AG09319 (cell line): ENCODE results near the gene GPR146.
"Not testable (repeated sequence)": the region's sequence is repeated elsewhere in the genome, so short reads cannot be mapped to it uniquely, and the experiment has no call there.

ENCODE experiments used
- DNase-seq: peaks from one replicate; pipeline ENCODE4 v3.0.0-alpha.2; 2010; ENCODE audit warnings: low read depth; ENCODE audit errors: extremely low read depth
- CTCF ChIP-seq: IDR thresholded peaks from 2 replicates; pipeline ENCODE4 v1.5.1; 2011; ENCODE audit warnings: low read depth, mild to moderate bottlenecking, inconsistent platforms, low read length, moderate library complexity

The GPR146 gene

GRCh38 chr7:999941-1000935 lies 44.1 kb upstream of the GPR146 start:
- TF ChIP-seq CTCF, result no peak
- no peak for DNase-seq

GRCh38 chr7:1001069-1001770 lies 43.1 kb upstream of the GPR146 start:
- DNase-seq, result not testable (repeated sequence)

- DNase-seq, result not testable (repeated sequence)
Observed at GRCh38 chr7:1002026-1002425, 42.3 kb upstream of the GPR146 start.

GRCh38 chr7:1002445-1002844 lies 41.9 kb upstream of the GPR146 start:
- not testable (repeated sequence) for DNase-seq

GRCh38 chr7:1004018-1004852 lies 40.1 kb upstream of the GPR146 start:
- no peak for TF ChIP-seq CTCF
- no peak for DNase-seq

- TF ChIP-seq CTCF, result no peak
- no peak for DNase-seq
Observed at GRCh38 chr7:1005303-1005702, 39.0 kb upstream of the GPR146 start.

GRCh38 chr7:1007901-1008300 lies 36.4 kb upstream of the GPR146 start:
- no peak for DNase-seq
- no peak for TF ChIP-seq CTCF

GRCh38 chr7:1008733-1009363 lies 35.5 kb upstream of the GPR146 start:
- no peak for TF ChIP-seq CTCF
- DNase-seq, result no peak
